Brain microvascular endothelial cell (primary cell): Measurements from ENCODE around the gene SENP1.

Experiments used
- DNase-seq: peaks from one replicate; pipeline ENCODE4 v3.0.0-alpha.2; 2020
- H3K27ac ChIP-seq: fragments of 250-450 bp; sonication (Bioruptor Pico); 2 replicates; pipeline ENCODE4 v1.5.1; 2020; ENCODE audit warnings: mild to moderate bottlenecking, moderate library complexity
- H3K27me3 ChIP-seq: fragments of 250-450 bp; sonication (Bioruptor Pico); replicated peaks from 2 replicates; pipeline ENCODE4 v1.5.1; 2020; ENCODE audit warnings: mild to moderate bottlenecking
- H3K36me3 ChIP-seq: fragments of 250-450 bp; sonication (Bioruptor Pico); replicated peaks from 2 replicates; pipeline ENCODE4 v1.5.1; 2020; ENCODE audit warnings: mild to moderate bottlenecking
- H3K4me3 ChIP-seq: 2 replicates; pipeline ENCODE4 v1.5.1; 2011; ENCODE audit warnings: low read depth, mild to moderate bottlenecking, control low read depth, low read length, moderate library complexity
- in situ Hi-C: cut with HindIII; loops from 2 replicates; pipeline ENCODE4 v1.10.0; 2017; ENCODE audit warnings: low sequenced_read_pairs, low pct_ligation_motif_present
- TF ChIP-seq, protein P1 (sequence below): IDR thresholded peaks from 2 replicates; pipeline ENCODE4 v1.5.1; 2011; ENCODE audit warnings: low read depth, mild to moderate bottlenecking, moderate library complexity, low read length, control low read depth, inconsistent platforms; ENCODE audit errors: missing control alignments

The SENP1 gene

DNA sequence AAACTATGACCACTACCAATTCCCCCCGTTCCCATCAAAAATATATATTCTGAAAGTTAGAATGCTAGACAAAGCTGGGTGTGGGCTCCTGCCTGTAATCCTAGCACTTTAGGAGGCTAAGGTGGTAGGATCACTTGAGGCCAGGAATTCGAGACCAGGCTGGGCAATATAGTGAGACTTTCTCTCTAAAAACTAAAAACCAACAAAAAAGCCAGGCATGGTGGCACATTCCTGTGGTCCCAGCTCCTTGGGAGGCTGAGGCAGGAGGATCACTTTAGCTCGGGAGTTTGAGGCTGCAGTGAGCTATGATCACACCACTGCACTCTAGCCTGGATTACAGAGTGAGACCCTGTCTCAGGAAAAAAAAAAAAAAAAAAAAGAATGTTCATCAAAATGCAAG lies 52.8 kb downstream of the SENP1 start:
- in situ Hi-C loops = no loop called here

GRCh38 chr12:48051681-48052080 lies 54.2 kb downstream of the SENP1 start:
- H3K36me3 ChIP-seq = peaks cover 5% of the 10 kb centered on the region
- in situ Hi-C loops = no loop called here
- H3K4me3 ChIP-seq = no peak overlapping the region
- TF ChIP-seq, protein P1, sequence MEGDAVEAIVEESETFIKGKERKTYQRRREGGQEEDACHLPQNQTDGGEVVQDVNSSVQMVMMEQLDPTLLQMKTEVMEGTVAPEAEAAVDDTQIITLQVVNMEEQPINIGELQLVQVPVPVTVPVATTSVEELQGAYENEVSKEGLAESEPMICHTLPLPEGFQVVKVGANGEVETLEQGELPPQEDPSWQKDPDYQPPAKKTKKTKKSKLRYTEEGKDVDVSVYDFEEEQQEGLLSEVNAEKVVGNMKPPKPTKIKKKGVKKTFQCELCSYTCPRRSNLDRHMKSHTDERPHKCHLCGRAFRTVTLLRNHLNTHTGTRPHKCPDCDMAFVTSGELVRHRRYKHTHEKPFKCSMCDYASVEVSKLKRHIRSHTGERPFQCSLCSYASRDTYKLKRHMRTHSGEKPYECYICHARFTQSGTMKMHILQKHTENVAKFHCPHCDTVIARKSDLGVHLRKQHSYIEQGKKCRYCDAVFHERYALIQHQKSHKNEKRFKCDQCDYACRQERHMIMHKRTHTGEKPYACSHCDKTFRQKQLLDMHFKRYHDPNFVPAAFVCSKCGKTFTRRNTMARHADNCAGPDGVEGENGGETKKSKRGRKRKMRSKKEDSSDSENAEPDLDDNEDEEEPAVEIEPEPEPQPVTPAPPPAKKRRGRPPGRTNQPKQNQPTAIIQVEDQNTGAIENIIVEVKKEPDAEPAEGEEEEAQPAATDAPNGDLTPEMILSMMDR = no peak
- H3K27me3 ChIP-seq = no peaks in the 10 kb centered on the region
- no peak overlapping the region for H3K27ac ChIP-seq
- DNase-seq = no peak

More for the DNA sequence above, 52.8 kb downstream of the SENP1 start:
- H3K27ac ChIP-seq = no peak overlapping the region
- no peak overlapping the region for H3K4me3 ChIP-seq
- no peak for DNase-seq
- TF ChIP-seq, protein P1 = no peak
- H3K27me3 ChIP-seq = no peaks in the 10 kb centered on the region
- H3K36me3 ChIP-seq = no peaks in the 10 kb centered on the region

- in situ Hi-C loops = no loop called here
- TF ChIP-seq, protein P1 = no peak
- H3K27me3 ChIP-seq = no peaks in the 10 kb centered on the region
- H3K4me3 ChIP-seq = no peak overlapping the region
- peaks cover 10% of the 10 kb centered on the region for H3K36me3 ChIP-seq
- H3K27ac ChIP-seq = no peak overlapping the region
- peak; percentile 6 for DNase-seq
Observed at GRCh38 chr12:48050174-48050573, 55.7 kb downstream of the SENP1 start.

- peaks cover 10% of the 10 kb centered on the region for H3K36me3 ChIP-seq
- TF ChIP-seq, protein P1 = no peak
- in situ Hi-C loops = no loop called here
Observed at GRCh38 chr12:48045965-48046518, 59.8 kb downstream of the SENP1 start.

DNA sequence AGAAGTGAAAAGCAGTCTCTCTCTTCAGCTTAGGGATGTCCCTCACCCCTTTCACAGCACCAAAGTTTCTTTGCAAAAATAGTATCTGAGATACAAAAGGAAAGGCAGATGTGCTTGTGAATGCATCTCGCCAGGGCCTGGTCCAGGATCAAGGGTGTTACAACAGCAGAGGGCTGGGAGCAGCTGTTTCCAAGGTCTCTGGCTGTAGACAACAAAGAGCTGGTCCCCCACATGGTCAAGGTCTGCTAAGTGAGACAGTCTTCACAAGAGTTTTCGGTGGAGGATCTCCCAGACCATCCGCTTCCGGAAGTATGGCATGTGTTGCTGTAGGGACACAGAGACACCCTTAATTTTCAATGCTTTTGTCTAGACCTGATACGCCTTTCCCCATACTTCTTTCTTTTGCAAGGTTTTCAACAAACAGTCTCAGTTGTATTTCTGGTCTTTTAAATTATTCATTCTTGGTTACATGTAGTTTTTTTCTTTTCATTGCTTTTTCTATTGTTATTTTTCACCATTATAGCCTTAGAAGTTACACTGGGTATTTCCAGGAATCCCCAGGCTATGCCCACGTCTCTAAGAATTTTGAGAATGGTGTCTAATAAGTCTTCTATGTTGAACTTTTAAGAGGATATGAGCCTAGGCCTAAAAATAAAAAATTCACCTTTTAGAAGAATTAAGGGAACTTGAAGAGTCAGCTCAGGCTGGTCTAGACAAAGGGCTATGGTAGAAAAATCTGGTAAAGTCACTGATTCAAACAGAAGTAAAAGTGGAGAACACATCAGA lies 60.6 kb downstream of the SENP1 start:
- no peaks in the 10 kb centered on the region for H3K27me3 ChIP-seq
- in situ Hi-C loops = no loop called here
- no peak overlapping the region for H3K27ac ChIP-seq
- no peak overlapping the region for H3K4me3 ChIP-seq
- H3K36me3 ChIP-seq = peaks cover 10% of the 10 kb centered on the region
- no peak for DNase-seq
- TF ChIP-seq, protein P1 = no peak

More at GRCh38 chr12:48045965-48046518, 59.8 kb downstream of the SENP1 start:
- Histone ChIP-seq H3K4me3 (no peak overlapping the region), H3K27ac (no peak overlapping the region), H3K27me3 (no peaks in the 10 kb centered on the region)
- DNase-seq = no peak
